ENCODE results near the gene DYNAP.

Gene DYNAP
- total RNA-seq = 0 to 0.10 (median 0) reads per million in 9 experiments

GRCh38 chr18:54590945-54591344 is at the start of gene DYNAP:
Gene DYNAP, plus strand, starts transcription at chr18:54591245. Its CDS starts 38 bp downstream, at chr18:54591283.
- Mint-ChIP-seq H3K27me3 (peaks cover 0 to 12% of the 10 kb centered on the region in 2 donors), H3K27ac (no peak within 1 kb of the TSS), H3K4me3 (no peak within 1 kb of the TSS), H3K9me3 (no peaks in the 10 kb centered on the region), H3K4me1 (ENCODE audit: low read depth in 2 of 2) (no peaks in the 10 kb centered on the region), H3K36me3 (ENCODE audit: insufficient read depth) (no peaks in the 10 kb centered on the region)
- no peak for ATAC-seq (replicated peaks)
- no peak for DNase-seq

GRCh38 chr18:54551590-54551989 is 39.5 kb upstream of the DYNAP start:
- H3K27ac Mint-ChIP-seq = no peak overlapping the region
- DNase-seq (no peak), ATAC-seq (replicated peaks) (no peak)
- H3K27me3 Mint-ChIP-seq = peaks cover 11 to 19% of the 10 kb centered on the region in 2 donors
- no peaks in the 10 kb centered on the region for H3K4me1 Mint-ChIP-seq (ENCODE audit: low read depth in 2 of 2)
- no peaks in the 10 kb centered on the region for H3K36me3 Mint-ChIP-seq (ENCODE audit: insufficient read depth)
- no peaks in the 10 kb centered on the region for H3K9me3 Mint-ChIP-seq
- no peak overlapping the region for H3K4me3 Mint-ChIP-seq

- no peak overlapping the region for H3K4me3 Mint-ChIP-seq
- peaks cover 0 to 9% of the 10 kb centered on the region in 2 donors for H3K27me3 Mint-ChIP-seq
- ATAC-seq (replicated peaks) (no peak), DNase-seq (no peak)
- no peaks in the 10 kb centered on the region for H3K36me3 Mint-ChIP-seq (ENCODE audit: insufficient read depth)
- no peaks in the 10 kb centered on the region for H3K4me1 Mint-ChIP-seq (ENCODE audit: low read depth in 2 of 2)
- no peak overlapping the region for H3K27ac Mint-ChIP-seq
- no peaks in the 10 kb centered on the region for H3K9me3 Mint-ChIP-seq
These were observed 35.8 kb upstream of the DYNAP start for GRCh38 chr18:54555286-54555685.

- Mint-ChIP-seq H3K27ac (no peak overlapping the region), H3K9me3 (no peaks in the 10 kb centered on the region), H3K36me3 (ENCODE audit: insufficient read depth) (no peaks in the 10 kb centered on the region), H3K4me3 (no peak overlapping the region), H3K4me1 (ENCODE audit: low read depth in 2 of 2) (no peaks in the 10 kb centered on the region), H3K27me3 (peaks cover 0 to 9% of the 10 kb centered on the region in 2 donors)
- no peak for DNase-seq
- ATAC-seq (replicated peaks) = no peak
These were observed 35.0 kb upstream of the DYNAP start for GRCh38 chr18:54555996-54556395.

GRCh38 chr18:54557958-54558357 is 33.1 kb upstream of the DYNAP start:
- no peak for ATAC-seq (replicated peaks)
- Mint-ChIP-seq H3K4me1 (ENCODE audit: low read depth in 2 of 2) (no peaks in the 10 kb centered on the region), H3K4me3 (no peak overlapping the region), H3K36me3 (ENCODE audit: insufficient read depth) (no peaks in the 10 kb centered on the region), H3K27me3 (peaks cover 0 to 9% of the 10 kb centered on the region in 2 donors), H3K9me3 (no peaks in the 10 kb centered on the region), H3K27ac (no peak overlapping the region)
- DNase-seq = no peak

GRCh38 chr18:54558609-54559585 is 32.1 kb upstream of the DYNAP start:
- H3K27me3 Mint-ChIP-seq = peaks cover 0 to 9% of the 10 kb centered on the region in 2 donors
- no peak overlapping the region for H3K4me3 Mint-ChIP-seq
- H3K27ac Mint-ChIP-seq = no peak overlapping the region
- no peaks in the 10 kb centered on the region for H3K9me3 Mint-ChIP-seq
- ATAC-seq (replicated peaks) (no peak), DNase-seq (no peak)
- no peaks in the 10 kb centered on the region for H3K36me3 Mint-ChIP-seq (ENCODE audit: insufficient read depth)
- H3K4me1 Mint-ChIP-seq (ENCODE audit: low read depth in 2 of 2) = no peaks in the 10 kb centered on the region

- H3K27me3 Mint-ChIP-seq = peaks cover 0 to 11% of the 10 kb centered on the region in 2 donors
- no peak for DNase-seq
These were observed 29.3 kb upstream of the DYNAP start for GRCh38 chr18:54561706-54562267.

GRCh38 chr18:54580202-54580729 is 10.8 kb upstream of the DYNAP start:
- H3K27ac Mint-ChIP-seq = no peak overlapping the region
- DNase-seq (no peak), ATAC-seq (replicated peaks) (no peak)
- H3K36me3 Mint-ChIP-seq (ENCODE audit: insufficient read depth) = no peaks in the 10 kb centered on the region
- no peaks in the 10 kb centered on the region for H3K4me1 Mint-ChIP-seq (ENCODE audit: low read depth in 2 of 2)
- H3K9me3 Mint-ChIP-seq = no peaks in the 10 kb centered on the region
- peaks cover 13 to 15% of the 10 kb centered on the region in 2 donors for H3K27me3 Mint-ChIP-seq
- no peak overlapping the region for H3K4me3 Mint-ChIP-seq

More at GRCh38 chr18:54561706-54562267, 29.3 kb upstream of the DYNAP start:
- H3K9me3 Mint-ChIP-seq = no peaks in the 10 kb centered on the region
- no peaks in the 10 kb centered on the region for H3K36me3 Mint-ChIP-seq (ENCODE audit: insufficient read depth)
- H3K4me3 Mint-ChIP-seq = no peak overlapping the region
- ATAC-seq (replicated peaks) = no peak
- H3K27ac Mint-ChIP-seq = no peak overlapping the region
- H3K4me1 Mint-ChIP-seq (ENCODE audit: low read depth in 2 of 2) = no peaks in the 10 kb centered on the region

GRCh38 chr18:54584065-54584464 is 7.0 kb upstream of the DYNAP start:
- ATAC-seq (replicated peaks) (no peak), DNase-seq (no peak)
- no peak overlapping the region for H3K4me3 Mint-ChIP-seq
- H3K27me3 Mint-ChIP-seq = peaks cover 0 to 12% of the 10 kb centered on the region in 2 donors
- peaks cover 0 to 3% of the 10 kb centered on the region in 2 donors for H3K9me3 Mint-ChIP-seq
- no peaks in the 10 kb centered on the region for H3K4me1 Mint-ChIP-seq (ENCODE audit: low read depth in 2 of 2)
- H3K27ac Mint-ChIP-seq = no peak overlapping the region
- H3K36me3 Mint-ChIP-seq (ENCODE audit: insufficient read depth) = no peaks in the 10 kb centered on the region

GRCh38 chr18:54585743-54586142 is 5.3 kb upstream of the DYNAP start:
- Mint-ChIP-seq H3K4me1 (ENCODE audit: low read depth in 2 of 2) (no peaks in the 10 kb centered on the region), H3K36me3 (ENCODE audit: insufficient read depth) (no peaks in the 10 kb centered on the region), H3K9me3 (peaks cover 0 to 3% of the 10 kb centered on the region in 2 donors), H3K27me3 (peaks cover 8 to 12% of the 10 kb centered on the region in 2 donors), H3K27ac (no peak overlapping the region), H3K4me3 (no peak overlapping the region)
- DNase-seq (no peak), ATAC-seq (replicated peaks) (no peak)

GRCh38 chr18:54604211-54604610 is 13.2 kb downstream of the DYNAP start:
- Mint-ChIP-seq H3K4me3 (no peak overlapping the region), H3K4me1 (ENCODE audit: low read depth in 2 of 2) (no peaks in the 10 kb centered on the region), H3K9me3 (no peaks in the 10 kb centered on the region), H3K27me3 (peaks cover 0 to 5% of the 10 kb centered on the region in 2 donors), H3K36me3 (ENCODE audit: insufficient read depth) (no peaks in the 10 kb centered on the region), H3K27ac (no peak overlapping the region)
- ATAC-seq (replicated peaks) = no peak
- no peak for DNase-seq

GRCh38 chr18:54606835-54607212 is 15.8 kb downstream of the DYNAP start:
- DNase-seq = no peak
- H3K27ac Mint-ChIP-seq = no peak overlapping the region
- no peaks in the 10 kb centered on the region for H3K4me1 Mint-ChIP-seq (ENCODE audit: low read depth in 2 of 2)
- no peaks in the 10 kb centered on the region for H3K36me3 Mint-ChIP-seq (ENCODE audit: insufficient read depth)
- H3K4me3 Mint-ChIP-seq = no peak overlapping the region
- H3K9me3 Mint-ChIP-seq = no peaks in the 10 kb centered on the region
- no peak for ATAC-seq (replicated peaks)
- peaks cover 0 to 5% of the 10 kb centered on the region in 2 donors for H3K27me3 Mint-ChIP-seq

GRCh38 chr18:54607213-54608027 is 16.4 kb downstream of the DYNAP start:
- ATAC-seq (replicated peaks) (no peak), DNase-seq (no peak)
- no peaks in the 10 kb centered on the region for H3K36me3 Mint-ChIP-seq (ENCODE audit: insufficient read depth)
- H3K27me3 Mint-ChIP-seq = peaks cover 0 to 5% of the 10 kb centered on the region in 2 donors
- no peak overlapping the region for H3K27ac Mint-ChIP-seq
- no peak overlapping the region for H3K4me3 Mint-ChIP-seq
- no peaks in the 10 kb centered on the region for H3K9me3 Mint-ChIP-seq
- H3K4me1 Mint-ChIP-seq (ENCODE audit: low read depth in 2 of 2) = no peaks in the 10 kb centered on the region

All from effector memory CD8-positive, alpha-beta T cell (primary cell).